SH-SY5Y (cell line): ENCODE data around the gene MRPL1.

ENCODE experiments used
- GATA2 ChIP-seq: IDR thresholded peaks from 2 replicates; pipeline ENCODE4 v1.6.1; 2011; ENCODE audit warnings: mild to moderate bottlenecking, low read depth, low read length
- GATA3 ChIP-seq: IDR thresholded peaks from 2 replicates; pipeline ENCODE4 v1.6.1; 2011; ENCODE audit warnings: low read depth, mild to moderate bottlenecking, low read length, moderate library complexity

DNA sequence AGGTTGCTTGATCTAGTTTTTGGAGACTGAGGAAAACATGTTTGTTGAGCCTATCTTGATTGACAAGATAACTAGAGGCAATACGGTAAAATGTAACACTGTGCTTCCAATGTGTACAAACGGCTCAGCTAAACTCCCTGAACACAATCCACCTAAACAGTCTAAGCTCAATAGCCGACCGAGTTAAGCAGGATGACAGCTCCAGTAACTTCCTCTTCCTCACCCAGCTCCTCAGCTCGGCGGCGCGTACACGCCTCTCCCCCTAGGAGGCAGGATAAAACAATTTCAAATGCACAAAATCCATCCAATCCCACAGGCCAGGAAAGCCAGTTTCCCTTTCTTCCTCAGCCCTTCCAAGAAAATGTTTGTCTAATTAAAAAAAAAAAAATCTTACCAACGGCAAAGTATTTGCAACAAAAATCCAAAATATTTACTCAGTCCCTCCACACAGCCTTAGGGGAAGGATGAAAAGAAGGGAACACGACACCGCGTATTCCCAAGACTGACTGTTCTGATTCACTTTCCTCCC lies 44.5 kb upstream of the MRPL1 start:
- TF ChIP-seq GATA2 (no peak), GATA3 (no peak)
